GM12878 (cell line): ENCODE results near the gene SHFL. TPM values are rescaled to one million over a fixed set of nuclear protein-coding genes. Genes with fewer than 3 reads are reported as not detected.

Experiments used
- ATAC-seq: fragments of 200-7000 bp; cut with Tn5 transposase; 3 replicates; pipeline ENCODE4 v1.9.1; 2020; ENCODE audit warnings: mild to moderate bottlenecking, moderate library complexity
- BruUV-seq: library from RNA; stranded (reverse); fragments of 400-500 nt; replicated peaks from 2 replicates; lab custom pipeline; 2021; lab: Mats Ljungman, UMichigan
- CTCF ChIA-PET: fragments of 300-600 bp; sonication (Branson Sonifier 250); formaldehyde crosslinking; extraction: SDS; loops from one replicate; lab custom pipeline; 2021; ENCODE audit warnings: inconsistent platforms; lab: Yijun Ruan, JAX
- POLR2A ChIA-PET: fragments of 350-600 bp; formaldehyde crosslinking; extraction: SDS; loops from one replicate; lab custom pipeline; 2021; ENCODE audit warnings: inconsistent platforms; lab: Charles Lee
- RAD21 ChIA-PET: fragments of 300-600 bp; sonication (Branson Sonifier 250); formaldehyde crosslinking; loops from one replicate; lab custom pipeline; 2023; ENCODE audit warnings: antibody characterized with exemption; ENCODE audit not compliant: unreplicated experiment; lab: Charles Lee
- SMC1A ChIA-PET: fragments of 300-600 bp; sonication (Branson Sonifier 250); formaldehyde crosslinking; loops from one replicate; lab custom pipeline; 2023; ENCODE audit not compliant: unreplicated experiment, uncharacterized antibody; lab: Charles Lee
- DNase-seq: peaks from one replicate; pipeline ENCODE4 v3.0.0-alpha.2; 2011; ENCODE audit warnings: low read depth, low spot score
- FAIRE-seq: peaks from 3 replicates; lab custom pipeline; 2011; peaks lifted over from hg19 to GRCh38; lab: Jason Lieb, UNC
- H2AFZ ChIP-seq: 2 replicates; pipeline ENCODE4 v1.6.0; 2011; ENCODE audit warnings: low read depth, low read length, control low read depth; ENCODE audit not compliant: control insufficient read depth
- H3K27ac ChIP-seq: 2 replicates; pipeline ENCODE4 v1.5.1; 2011; ENCODE audit warnings: control low read depth; ENCODE audit not compliant: control insufficient read depth, insufficient read depth
- H3K27me3 ChIP-seq, 2 experiments: replicated peaks in 1 of 2; 2 replicates each; pipeline versions ENCODE4 v1.6.0 to v1.6.1; 2011; ENCODE audit warnings: low read length in 1 of 2; ENCODE audit not compliant: control insufficient read depth in 2 of 2, insufficient read depth in 2 of 2
- H3K36me3 ChIP-seq, 2 experiments: 2 replicates each; pipeline ENCODE4 v1.5.1; 2011; ENCODE audit warnings: low read length in 1 of 2; ENCODE audit not compliant: control insufficient read depth in 2 of 2, insufficient read depth in 2 of 2
- H3K4me1 ChIP-seq: 2 replicates; pipeline ENCODE4 v1.6.1; 2011; ENCODE audit warnings: mild to moderate bottlenecking, low read length, moderate library complexity, mixed read lengths; ENCODE audit not compliant: control insufficient read depth, insufficient read depth
- H3K4me2 ChIP-seq: 2 replicates; pipeline ENCODE4 v1.6.0; 2011; ENCODE audit warnings: control low read depth; ENCODE audit not compliant: control insufficient read depth, insufficient read depth
- H3K4me3 ChIP-seq: fragments of 200-600 bp; sonication (generic); 2 replicates; pipeline ENCODE4 v1.5.1; 2016
- H3K79me2 ChIP-seq: 2 replicates; pipeline ENCODE4 v1.6.0; 2011; ENCODE audit warnings: low read length; ENCODE audit not compliant: control insufficient read depth, insufficient read depth
- H3K9ac ChIP-seq: 2 replicates; pipeline ENCODE4 v1.8.0; 2011; ENCODE audit warnings: low read length, control low read depth, mixed read lengths; ENCODE audit not compliant: control insufficient read depth, insufficient read depth
- H3K9me3 ChIP-seq: replicated peaks from 3 replicates; pipeline ENCODE4 v1.5.1; 2011; ENCODE audit warnings: mild to moderate bottlenecking, low read length; ENCODE audit not compliant: control insufficient read depth, insufficient read depth
- H4K20me1 ChIP-seq: 2 replicates; pipeline ENCODE4 v1.6.0; 2011; ENCODE audit not compliant: control insufficient read depth, insufficient read depth
- DPF2 ChIP-seq: fragments of 450-650 bp; IDR thresholded peaks from 2 replicates; pipeline ENCODE4 v1.6.1; 2017; ENCODE audit warnings: mild to moderate bottlenecking
- GATAD2B ChIP-seq: fragments of 450-650 bp; conservative IDR thresholded peaks from 2 replicates; pipeline ENCODE4 v1.6.1; 2017; ENCODE audit warnings: low read depth, mild to moderate bottlenecking, moderate library complexity
- MYB ChIP-seq: fragments of 150-350 bp; IDR thresholded peaks from 2 replicates; pipeline ENCODE4 v1.6.1; 2014; ENCODE audit warnings: mild to moderate bottlenecking, low read depth, low read length, borderline replicate concordance
- STAT1 ChIP-seq: fragments of 450-650 bp; conservative IDR thresholded peaks from 2 replicates; pipeline ENCODE4 v1.6.1; 2014; ENCODE audit warnings: antibody characterized with exemption, mild to moderate bottlenecking
- WGBS: methylation state at CpG from one replicate; pipeline ENCODE4 v1.1.6; 2016; ENCODE audit warnings: low lambda C conversion rate; ENCODE audit not compliant: insufficient replicate concordance, insufficient coverage; ENCODE audit errors: missing lambda C conversion rate; 5-methylcytosine and 5-hydroxymethylcytosine counted together
- in situ Hi-C: fragments of 300-500 bp; cut with MboI; formaldehyde crosslinking; loops from 9 replicates; pipeline ENCODE4 v1.14.3; 2018; ENCODE audit warnings: mixed read lengths
- intact Hi-C: fragments of 100-400 bp; cut with micrococcal nuclease; formaldehyde crosslinking; loops from one replicate; pipeline ENCODE4 v1.14.2; 2022; ENCODE audit not compliant: unreplicated experiment
- polyA plus RNA-seq, 11 experiments: library from polyadenylated mRNA; depleted of rRNA in 4 of 11; unstranded in 6 of 11; stranded (reverse) in 5 of 11; fragments of >200 nt; fragmentation: Nextera tagmentation in 4 of 11; fragmentation: Illumina TruSeq in 1 of 11; extraction: Ambion mirVana in 4 of 11; extraction: Trizol in 1 of 11; gene quantifications; 1 replicate in 1 of 11; 2 replicates in 10 of 11; pipeline versions ENCODE4 v1.2.1 to v1.2.3, GENCODE V29; 2011 to 2016; ENCODE audit warnings: inconsistent platforms in 2 of 11, missing spikeins in 2 of 11, low read depth in 1 of 11
- total RNA-seq, 4 experiments: library from RNA; depleted of rRNA in 3 of 4; stranded (reverse); fragments of >200 nt in 3 of 4; fragmentation: Illumina TruSeq in 1 of 4; extraction: Trizol in 1 of 4; gene quantifications; 2 replicates each; pipeline versions ENCODE4 v1.2.1 to v1.2.3, GENCODE V29; 2013 to 2021
- TF ChIP-seq, protein P1 (sequence below): fragments of 450-650 bp; formaldehyde crosslinking; IDR thresholded peaks from 2 replicates; pipeline ENCODE4 v1.5.0; 2022; ENCODE audit warnings: mild to moderate bottlenecking, missing genetic modification characterization
- TF ChIP-seq, protein P2 (sequence below): fragments of 450-650 bp; IDR thresholded peaks from 2 replicates; pipeline ENCODE4 v1.6.1; 2016; ENCODE audit warnings: mild to moderate bottlenecking
- TF ChIP-seq, protein P3 (sequence below): fragments of 450-650 bp; IDR thresholded peaks from 2 replicates; pipeline ENCODE4 v1.6.1; 2017; ENCODE audit warnings: antibody characterized with exemption, mild to moderate bottlenecking, moderate library complexity

Gene SHFL
- total and polyA plus RNA-seq, 10 of the 15 experiments (the other 5 are each of a cell fraction or from before 2014, with no cell fraction given) = 8.0 to 83.8 (median 40.7) TPM

DNA sequence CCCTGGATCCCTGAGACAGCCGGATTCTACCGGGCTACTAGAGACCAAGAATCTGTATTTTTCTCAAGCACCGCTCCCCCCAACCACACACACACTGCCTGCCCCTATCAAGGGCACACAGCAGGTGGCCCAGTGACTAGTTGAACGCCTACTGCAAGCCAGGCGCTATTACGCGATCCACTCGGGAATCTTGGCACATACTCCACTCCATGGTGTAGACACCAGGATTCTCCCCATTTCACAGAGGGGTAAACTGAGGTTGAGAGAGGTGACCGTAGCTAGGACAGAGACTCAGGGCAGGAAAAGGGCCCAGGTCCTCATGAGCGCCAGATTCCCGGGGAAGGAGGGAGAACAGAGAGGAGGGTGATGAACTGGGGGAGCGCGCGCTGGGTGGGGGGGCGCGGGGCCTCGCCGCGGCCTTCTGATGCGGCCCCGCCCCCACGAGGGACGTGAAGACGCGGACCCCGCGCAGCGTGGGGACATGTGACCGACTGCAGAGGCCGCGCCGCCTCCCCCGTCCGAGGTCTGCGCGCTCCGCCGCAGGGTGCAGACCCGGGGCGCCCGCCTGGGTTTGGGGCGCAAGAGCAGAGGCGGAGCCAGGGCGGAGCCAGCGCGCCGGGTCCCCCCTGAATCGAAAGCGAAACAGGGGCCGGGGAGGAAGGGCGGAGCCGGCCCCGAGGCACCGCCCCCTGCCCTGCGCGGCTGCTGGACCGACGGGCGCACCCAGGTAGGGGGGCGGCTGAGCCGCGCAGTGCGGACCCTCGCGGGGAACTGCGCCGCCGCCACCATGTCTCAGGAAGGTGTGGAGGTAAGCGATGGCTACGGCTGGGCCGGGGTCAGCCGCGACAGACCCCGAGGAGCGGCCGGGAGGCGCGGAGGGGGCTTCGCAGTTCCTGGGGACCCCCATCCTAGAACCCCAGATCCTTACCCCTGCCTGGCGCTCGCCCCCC, at the start of gene SHFL (continued):
- TF ChIP-seq, protein P1, sequence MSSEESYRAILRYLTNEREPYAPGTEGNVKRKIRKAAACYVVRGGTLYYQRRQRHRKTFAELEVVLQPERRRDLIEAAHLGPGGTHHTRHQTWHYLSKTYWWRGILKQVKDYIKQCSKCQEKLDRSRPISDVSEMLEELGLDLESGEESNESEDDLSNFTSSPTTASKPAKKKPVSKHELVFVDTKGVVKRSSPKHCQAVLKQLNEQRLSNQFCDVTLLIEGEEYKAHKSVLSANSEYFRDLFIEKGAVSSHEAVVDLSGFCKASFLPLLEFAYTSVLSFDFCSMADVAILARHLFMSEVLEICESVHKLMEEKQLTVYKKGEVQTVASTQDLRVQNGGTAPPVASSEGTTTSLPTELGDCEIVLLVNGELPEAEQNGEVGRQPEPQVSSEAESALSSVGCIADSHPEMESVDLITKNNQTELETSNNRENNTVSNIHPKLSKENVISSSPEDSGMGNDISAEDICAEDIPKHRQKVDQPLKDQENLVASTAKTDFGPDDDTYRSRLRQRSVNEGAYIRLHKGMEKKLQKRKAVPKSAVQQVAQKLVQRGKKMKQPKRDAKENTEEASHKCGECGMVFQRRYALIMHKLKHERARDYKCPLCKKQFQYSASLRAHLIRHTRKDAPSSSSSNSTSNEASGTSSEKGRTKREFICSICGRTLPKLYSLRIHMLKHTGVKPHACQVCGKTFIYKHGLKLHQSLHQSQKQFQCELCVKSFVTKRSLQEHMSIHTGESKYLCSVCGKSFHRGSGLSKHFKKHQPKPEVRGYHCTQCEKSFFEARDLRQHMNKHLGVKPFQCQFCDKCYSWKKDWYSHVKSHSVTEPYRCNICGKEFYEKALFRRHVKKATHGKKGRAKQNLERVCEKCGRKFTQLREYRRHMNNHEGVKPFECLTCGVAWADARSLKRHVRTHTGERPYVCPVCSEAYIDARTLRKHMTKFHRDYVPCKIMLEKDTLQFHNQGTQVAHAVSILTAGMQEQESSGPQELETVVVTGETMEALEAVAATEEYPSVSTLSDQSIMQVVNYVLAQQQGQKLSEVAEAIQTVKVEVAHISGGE (CRISPR knock-in tag) = no peak
- peak; percentile 59 for TF ChIP-seq DPF2
- TF ChIP-seq, protein P2, sequence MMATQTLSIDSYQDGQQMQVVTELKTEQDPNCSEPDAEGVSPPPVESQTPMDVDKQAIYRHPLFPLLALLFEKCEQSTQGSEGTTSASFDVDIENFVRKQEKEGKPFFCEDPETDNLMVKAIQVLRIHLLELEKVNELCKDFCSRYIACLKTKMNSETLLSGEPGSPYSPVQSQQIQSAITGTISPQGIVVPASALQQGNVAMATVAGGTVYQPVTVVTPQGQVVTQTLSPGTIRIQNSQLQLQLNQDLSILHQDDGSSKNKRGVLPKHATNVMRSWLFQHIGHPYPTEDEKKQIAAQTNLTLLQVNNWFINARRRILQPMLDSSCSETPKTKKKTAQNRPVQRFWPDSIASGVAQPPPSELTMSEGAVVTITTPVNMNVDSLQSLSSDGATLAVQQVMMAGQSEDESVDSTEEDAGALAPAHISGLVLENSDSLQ = 0 out of 2 replicates have a peak, but pooled peaks have one; percentile 7
- peak; percentile 83 for TF ChIP-seq GATAD2B

DNA sequence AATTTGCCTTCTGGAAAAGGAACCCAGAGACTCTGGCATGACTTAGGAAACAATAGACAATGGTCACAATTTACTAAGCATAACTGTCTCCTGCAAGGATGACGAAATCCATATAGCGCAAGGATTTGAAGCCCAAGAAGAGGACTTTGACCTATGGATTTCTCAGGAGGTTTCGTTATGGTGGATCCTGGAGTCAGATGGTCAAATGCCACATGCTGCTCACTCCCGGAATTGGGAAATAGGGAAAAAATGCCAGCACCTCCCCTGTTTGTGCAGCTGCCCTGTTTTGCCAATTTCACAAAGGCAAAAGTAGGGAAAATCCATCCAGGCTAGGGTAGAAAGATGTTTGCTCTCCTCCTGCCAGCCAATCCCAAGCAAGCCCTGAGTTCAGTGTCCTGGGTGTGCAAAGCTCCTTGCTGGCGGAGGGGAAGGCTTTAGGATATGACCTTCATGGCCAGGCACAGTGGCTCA, 49.5 kb upstream of the SHFL start:
- no peaks in the 10 kb centered on the region for H3K4me1 ChIP-seq
- no peak overlapping the region for H2AFZ ChIP-seq
- CTCF ChIA-PET = interaction anchor here (1.8 kb wide), 1 partner anchor 9 kb away, joined by 4 read pairs; no protein-coding TSS in a partner anchor
- TF ChIP-seq STAT1 (no peak), MYB (no peak)
- TF ChIP-seq, protein P3, sequence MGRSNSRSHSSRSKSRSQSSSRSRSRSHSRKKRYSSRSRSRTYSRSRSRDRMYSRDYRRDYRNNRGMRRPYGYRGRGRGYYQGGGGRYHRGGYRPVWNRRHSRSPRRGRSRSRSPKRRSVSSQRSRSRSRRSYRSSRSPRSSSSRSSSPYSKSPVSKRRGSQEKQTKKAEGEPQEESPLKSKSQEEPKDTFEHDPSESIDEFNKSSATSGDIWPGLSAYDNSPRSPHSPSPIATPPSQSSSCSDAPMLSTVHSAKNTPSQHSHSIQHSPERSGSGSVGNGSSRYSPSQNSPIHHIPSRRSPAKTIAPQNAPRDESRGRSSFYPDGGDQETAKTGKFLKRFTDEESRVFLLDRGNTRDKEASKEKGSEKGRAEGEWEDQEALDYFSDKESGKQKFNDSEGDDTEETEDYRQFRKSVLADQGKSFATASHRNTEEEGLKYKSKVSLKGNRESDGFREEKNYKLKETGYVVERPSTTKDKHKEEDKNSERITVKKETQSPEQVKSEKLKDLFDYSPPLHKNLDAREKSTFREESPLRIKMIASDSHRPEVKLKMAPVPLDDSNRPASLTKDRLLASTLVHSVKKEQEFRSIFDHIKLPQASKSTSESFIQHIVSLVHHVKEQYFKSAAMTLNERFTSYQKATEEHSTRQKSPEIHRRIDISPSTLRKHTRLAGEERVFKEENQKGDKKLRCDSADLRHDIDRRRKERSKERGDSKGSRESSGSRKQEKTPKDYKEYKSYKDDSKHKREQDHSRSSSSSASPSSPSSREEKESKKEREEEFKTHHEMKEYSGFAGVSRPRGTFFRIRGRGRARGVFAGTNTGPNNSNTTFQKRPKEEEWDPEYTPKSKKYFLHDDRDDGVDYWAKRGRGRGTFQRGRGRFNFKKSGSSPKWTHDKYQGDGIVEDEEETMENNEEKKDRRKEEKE = no peak
- H3K36me3 ChIP-seq = no peaks in the 10 kb centered on the region
- no peaks in the 10 kb centered on the region for H3K79me2 ChIP-seq
- no peak overlapping the region for H3K27ac ChIP-seq
- no peak for ATAC-seq
- intact Hi-C loops = no loop called here
- POLR2A ChIA-PET = no interaction called here
- 33% methylated on average over 5 of the region's 5 CpGs for WGBS
- no peak overlapping the region for H3K4me2 ChIP-seq
- H3K9ac ChIP-seq = no peak overlapping the region
- H3K4me3 ChIP-seq = no peak overlapping the region
- no peaks in the 10 kb centered on the region for H4K20me1 ChIP-seq
- no peak for DNase-seq
- H3K27me3 ChIP-seq = no peaks in the 10 kb centered on the region; a peak in 1 of 4 replicates
- in situ Hi-C loops = no loop called here
- no TSS peak for BruUV-seq
- RAD21 ChIA-PET = no interaction called here
- no peak for FAIRE-seq
- no peaks in the 10 kb centered on the region for H3K9me3 ChIP-seq
- SMC1A ChIA-PET = no interaction called here
